Measurements from ENCODE around the gene WDR27. TPM values are rescaled to one million over a fixed set of nuclear protein-coding genes. Genes with fewer than 3 reads are reported as not detected.
A peak's percentile ranks its signal among the peaks of the same experiment; 100 is the strongest.

The WDR27 gene
- total RNA-seq, 1 donor from 2014 or later: 92.7 TPM

GRCh38 chr6:169415179-169415578 lies 286.6 kb downstream of the WDR27 start:
- H3K4me3 ChIP-seq: no peak overlapping the region
- no peaks in the 10 kb centered on the region for H3K27me3 ChIP-seq
- no peak overlapping the region for H3K27ac ChIP-seq
- intact Hi-C loops (cut with DNase I): no loop called here
- DNase-seq (ENCODE audit: low spot score in 2 of 2): no peak
- no peaks in the 10 kb centered on the region for H3K4me1 ChIP-seq
- no peak for TF ChIP-seq CTCF (IDR thresholded peaks at IDR 0.05)
- no peaks in the 10 kb centered on the region for H3K36me3 ChIP-seq
- peaks cover 13 to 21% of the 10 kb centered on the region in 2 donors for H3K9me3 ChIP-seq

GRCh38 chr6:169411722-169412121 lies 290.1 kb downstream of the WDR27 start:
- no peak for DNase-seq (ENCODE audit: low spot score in 2 of 2)
- peaks cover 0 to 4% of the 10 kb centered on the region in 2 donors for H3K4me1 ChIP-seq
- H3K27ac ChIP-seq: no peak overlapping the region
- H3K36me3 ChIP-seq: no peaks in the 10 kb centered on the region
- no peak for TF ChIP-seq CTCF (IDR thresholded peaks at IDR 0.05)
- no peak overlapping the region for H3K4me3 ChIP-seq
- intact Hi-C loops (cut with DNase I): no loop called here
- H3K27me3 ChIP-seq: no peaks in the 10 kb centered on the region
- peaks cover 13 to 21% of the 10 kb centered on the region in 2 donors for H3K9me3 ChIP-seq

- intact Hi-C loops (cut with DNase I): no loop called here
- Histone ChIP-seq H3K27me3 (no peaks in the 10 kb centered on the region), H3K4me3 (no peak overlapping the region), H3K4me1 (peaks cover 0 to 4% of the 10 kb centered on the region in 2 donors), H3K9me3 (peaks cover 13 to 21% of the 10 kb centered on the region in 2 donors), H3K36me3 (no peaks in the 10 kb centered on the region), H3K27ac (no peak overlapping the region)
- TF ChIP-seq CTCF (IDR thresholded peaks at IDR 0.05): no peak
- DNase-seq (ENCODE audit: low spot score in 2 of 2): no peak
Observed at GRCh38 chr6:169411296-169411695, 290.5 kb downstream of the WDR27 start.

- no peak overlapping the region for H3K4me3 ChIP-seq
- no peaks in the 10 kb centered on the region for H3K36me3 ChIP-seq
- no peak overlapping the region for H3K27ac ChIP-seq
- intact Hi-C loops (cut with DNase I): no loop called here
- TF ChIP-seq CTCF (IDR thresholded peaks at IDR 0.05): no peak
- peaks cover 0 to 4% of the 10 kb centered on the region in 2 donors for H3K4me1 ChIP-seq
- H3K9me3 ChIP-seq: peaks cover 7 to 9% of the 10 kb centered on the region in 2 donors
- DNase-seq (ENCODE audit: low spot score in 2 of 2): no peak
- no peaks in the 10 kb centered on the region for H3K27me3 ChIP-seq
Observed at GRCh38 chr6:169409742-169410312, 292.0 kb downstream of the WDR27 start.

GRCh38 chr6:169407325-169407724 lies 294.5 kb downstream of the WDR27 start:
- TF ChIP-seq CTCF (IDR thresholded peaks at IDR 0.05): no peak
- no peaks in the 10 kb centered on the region for H3K27me3 ChIP-seq
- H3K27ac ChIP-seq: peak overlapping the region; percentile 26 to 29

More at GRCh38 chr6:169407325-169407724, 294.5 kb downstream of the WDR27 start:
- Histone ChIP-seq H3K9me3 (no peaks in the 10 kb centered on the region), H3K36me3 (no peaks in the 10 kb centered on the region), H3K4me3 (peak overlapping the region in 1 of 2 donors; percentile 44), H3K4me1 (peaks cover 0 to 4% of the 10 kb centered on the region in 2 donors)
- no peak for DNase-seq (ENCODE audit: low spot score in 2 of 2)
- intact Hi-C loops (cut with DNase I): no loop called here

Other genes with a start within 250 kb of the WDR27 start
- gene C6orf120, start 97 bp upstream of the WDR27 start, total RNA-seq: 36.2 TPM
- gene PHF10, start 22.5 kb upstream of the WDR27 start, total RNA-seq: 16.6 TPM
- 0.21 TPM for gene DYNLT2, start 49.5 kb upstream of the WDR27 start, total RNA-seq
- 4.0 TPM for gene ERMARD, start 49.6 kb upstream of the WDR27 start, total RNA-seq